T follicular helper cell (primary cell): ENCODE measurements around the gene ADD1.

Experiments used
- DNase-seq: peaks from one replicate; pipeline ENCODE4 v3.0.0-alpha.2; 2020; ENCODE audit warnings: low read depth

ADD1 gene

GRCh38 chr4:2963966-2964471 is 120.4 kb downstream of the ADD1 start:
- DNase-seq = no peak

- DNase-seq = no peak
Observed at GRCh38 chr4:2964706-2965258, 121.1 kb downstream of the ADD1 start.

- no peak for DNase-seq
Observed at GRCh38 chr4:2965262-2965661, 121.6 kb downstream of the ADD1 start.

GRCh38 chr4:2968381-2968780 is 124.7 kb downstream of the ADD1 start:
- no peak for DNase-seq

GRCh38 chr4:2971275-2971674 is 127.6 kb downstream of the ADD1 start:
- no peak for DNase-seq

- no peak for DNase-seq
Observed at GRCh38 chr4:2977211-2978088, 133.8 kb downstream of the ADD1 start.
